HepG2 (cell line): ENCODE measurements around the gene LHX3.

Experiments
- EZH2 ChIP-seq: conservative IDR thresholded peaks from 2 replicates; pipeline ENCODE4 v1.6.1; 2012; ENCODE audit warnings: mild to moderate bottlenecking, low read depth, low read length, moderate library complexity
- NR2C2 ChIP-seq: sonication (generic); formaldehyde crosslinking; IDR thresholded peaks from 2 replicates; pipeline ENCODE4 v1.4.0; 2020; ENCODE audit warnings: missing genetic modification reagents, mild to moderate bottlenecking, moderate library complexity, borderline replicate concordance
- POLR2A ChIP-seq, 2 experiments: IDR thresholded peaks; 2 replicates each; pipeline ENCODE4 v1.6.1; 2011; ENCODE audit warnings: low read depth in 2 of 2, low read length in 2 of 2, mild to moderate bottlenecking in 1 of 2, moderate library complexity in 1 of 2; ENCODE audit not compliant: insufficient read depth in 1 of 2
- POLR2AphosphoS5 ChIP-seq: IDR thresholded peaks from 2 replicates; pipeline ENCODE4 v1.6.1; 2012; ENCODE audit warnings: low read depth, low read length
- TCF7 ChIP-seq: sonication (generic); IDR thresholded peaks from 2 replicates; pipeline ENCODE4 v1.6.1; 2016; ENCODE audit warnings: antibody characterized with exemption, low read depth

GRCh38 chr9:136159851-136160250, 45.1 kb downstream of the LHX3 start:
- TF ChIP-seq EZH2 (no peak), POLR2A (IDR thresholded peaks at IDR 0.05; ENCODE audit: insufficient read depth in 1 of 2, low read depth in 2 of 2, low read length in 2 of 2) (no peak), POLR2AphosphoS5 (no peak), NR2C2 (CRISPR knock-in tag) (no peak), TCF7 (no peak)
